ENCODE data around the gene MOB4. TPM values are rescaled to one million over a fixed set of nuclear protein-coding genes. Genes with fewer than 3 reads are reported as not detected.

MOB4 gene
- total RNA-seq, 1 donor from 2014 or later: 28.0 TPM

GRCh38 chr2:197515315-197515738, 539 bp upstream of the MOB4 start:
- Mint-ChIP-seq H3K9me3 (no peaks in the 10 kb centered on the region), H3K36me3 (ENCODE audit: low read depth) (peaks cover 3% of the 10 kb centered on the region), H3K27ac (ENCODE audit: unreplicated experiment) (peak overlapping the region; percentile 99), H3K4me3 (peak overlapping the region; percentile 98), H3K4me1 (peaks cover 29% of the 10 kb centered on the region), H3K27me3 (ENCODE audit: low read depth) (no peaks in the 10 kb centered on the region)
- no peak for DNase-seq (ENCODE audit: low read depth, low spot score)
- TF ChIP-seq CTCF (conservative IDR thresholded peaks at IDR 0.05): no peak

GRCh38 chr2:197516393-197516761, 511 bp downstream of the MOB4 start:
- peaks cover 8% of the 10 kb centered on the region for H3K36me3 Mint-ChIP-seq (ENCODE audit: low read depth)
- DNase-seq (ENCODE audit: low read depth, low spot score): no peak
- H3K4me3 Mint-ChIP-seq: peak overlapping the region; percentile 98
- no peaks in the 10 kb centered on the region for H3K27me3 Mint-ChIP-seq (ENCODE audit: low read depth)
- peaks cover 33% of the 10 kb centered on the region for H3K4me1 Mint-ChIP-seq
- peak overlapping the region; percentile 90 for H3K27ac Mint-ChIP-seq (ENCODE audit: unreplicated experiment)
- no peaks in the 10 kb centered on the region for H3K9me3 Mint-ChIP-seq
- no peak for TF ChIP-seq CTCF (conservative IDR thresholded peaks at IDR 0.05)

- H3K27ac Mint-ChIP-seq (ENCODE audit: unreplicated experiment): no peak overlapping the region
- H3K4me3 Mint-ChIP-seq: peak overlapping the region; percentile 98
- H3K4me1 Mint-ChIP-seq: peaks cover 33% of the 10 kb centered on the region
- no peak for DNase-seq (ENCODE audit: low read depth, low spot score)
- no peaks in the 10 kb centered on the region for H3K27me3 Mint-ChIP-seq (ENCODE audit: low read depth)
- H3K36me3 Mint-ChIP-seq (ENCODE audit: low read depth): peaks cover 10% of the 10 kb centered on the region
- TF ChIP-seq CTCF (conservative IDR thresholded peaks at IDR 0.05): no peak
- no peaks in the 10 kb centered on the region for H3K9me3 Mint-ChIP-seq
Measured at GRCh38 chr2:197517150-197517549, 1.3 kb downstream of the MOB4 start.

GRCh38 chr2:197538412-197538811, 22.5 kb downstream of the MOB4 start:
- no peaks in the 10 kb centered on the region for H3K27me3 Mint-ChIP-seq (ENCODE audit: low read depth)
- DNase-seq (ENCODE audit: low read depth, low spot score): no peak
- no peak for TF ChIP-seq CTCF (conservative IDR thresholded peaks at IDR 0.05)
- H3K27ac Mint-ChIP-seq (ENCODE audit: unreplicated experiment): no peak overlapping the region
- no peaks in the 10 kb centered on the region for H3K9me3 Mint-ChIP-seq
- peaks cover 8% of the 10 kb centered on the region for H3K4me1 Mint-ChIP-seq
- H3K36me3 Mint-ChIP-seq (ENCODE audit: low read depth): peaks cover 25% of the 10 kb centered on the region
- no peak overlapping the region for H3K4me3 Mint-ChIP-seq

GRCh38 chr2:197539734-197540133, 23.9 kb downstream of the MOB4 start:
- Mint-ChIP-seq H3K4me3 (no peak overlapping the region), H3K27me3 (ENCODE audit: low read depth) (no peaks in the 10 kb centered on the region), H3K27ac (ENCODE audit: unreplicated experiment) (no peak overlapping the region), H3K36me3 (ENCODE audit: low read depth) (peaks cover 24% of the 10 kb centered on the region), H3K4me1 (peaks cover 2% of the 10 kb centered on the region), H3K9me3 (no peaks in the 10 kb centered on the region)
- no peak for TF ChIP-seq CTCF (conservative IDR thresholded peaks at IDR 0.05)
- no peak for DNase-seq (ENCODE audit: low read depth, low spot score)

GRCh38 chr2:197543206-197543605, 27.3 kb downstream of the MOB4 start:
- Mint-ChIP-seq H3K27me3 (ENCODE audit: low read depth) (no peaks in the 10 kb centered on the region), H3K27ac (ENCODE audit: unreplicated experiment) (no peak overlapping the region), H3K4me1 (no peaks in the 10 kb centered on the region), H3K9me3 (no peaks in the 10 kb centered on the region), H3K4me3 (no peak overlapping the region), H3K36me3 (ENCODE audit: low read depth) (peaks cover 29% of the 10 kb centered on the region)
- TF ChIP-seq CTCF (conservative IDR thresholded peaks at IDR 0.05): no peak
- no peak for DNase-seq (ENCODE audit: low read depth, low spot score)
